ENCODE data around the gene RAD51.
A peak's percentile ranks its signal among the peaks of the same experiment; 100 is the strongest.

DNA sequence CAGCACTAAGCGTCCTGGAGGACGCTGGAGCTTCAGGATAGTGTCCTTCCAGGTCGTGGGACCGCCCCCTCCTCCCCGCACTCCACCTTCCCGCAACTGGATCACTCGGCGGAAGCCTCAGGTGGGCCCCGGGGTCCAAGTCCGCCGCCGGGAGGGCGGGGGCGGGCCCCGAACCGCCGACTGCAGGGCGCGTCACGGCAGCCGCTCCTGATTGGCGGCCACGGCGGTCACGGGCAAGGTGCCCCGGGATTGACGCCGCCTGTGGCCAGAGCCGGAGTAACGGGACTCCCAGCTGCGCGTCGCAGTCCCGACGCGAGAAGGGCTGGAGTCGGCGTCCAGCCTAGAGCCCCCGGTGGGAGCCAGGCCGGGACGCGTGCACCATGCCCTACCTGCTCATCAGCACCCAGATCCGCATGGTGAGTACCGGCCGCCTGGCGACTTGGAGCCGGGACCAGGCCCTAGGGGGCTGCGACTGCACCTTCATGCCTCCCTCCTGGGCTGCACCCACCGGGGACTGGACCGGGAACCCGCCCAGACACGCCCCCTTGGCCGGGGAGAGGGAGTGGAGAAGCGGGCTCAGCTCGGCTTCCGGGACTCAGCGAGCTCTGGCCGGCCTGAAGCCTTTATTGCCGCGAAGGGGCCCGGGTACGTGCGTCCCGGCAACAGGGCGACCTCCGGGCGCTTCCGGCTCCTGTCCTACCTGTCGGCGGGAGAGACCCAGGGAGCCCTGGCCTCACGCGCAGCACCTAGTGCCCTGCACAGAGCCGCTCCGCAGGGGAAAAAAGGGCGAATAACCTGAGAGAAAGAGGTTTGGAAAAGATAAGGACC, 69.0 kb downstream of the RAD51 start, which contains the start of gene GCHFR:
- TF ChIP-seq CTCF (IDR thresholded peaks at IDR 0.05) (peak in 3 of 4 experiments; percentile 40 to 48 (median 44)), POLR2A (IDR thresholded peaks at IDR 0.05) (peak; percentile 3 to 31), POLR2AphosphoS5 (IDR thresholded peaks at IDR 0.05) (no peak)
